Glutamatergic neuron (in vitro differentiated cells): ENCODE results near the gene BTBD1. TPM values are rescaled to one million over a fixed set of nuclear protein-coding genes. Genes with fewer than 3 reads are reported as not detected.

Experiments
- DNase-seq: peaks from one replicate; pipeline ENCODE4 v3.0.0; 2022
- H3K27ac Mint-ChIP-seq: one replicate; pipeline ENCODE4 v1.8.0; 2020; ENCODE audit warnings: mild to moderate bottlenecking, mixed read lengths, inconsistent platforms; ENCODE audit not compliant: unreplicated experiment
- H3K27me3 Mint-ChIP-seq: one replicate; pipeline ENCODE4 v1.8.0; 2020; ENCODE audit warnings: mild to moderate bottlenecking, moderate library complexity, mixed read lengths, inconsistent platforms; ENCODE audit not compliant: unreplicated experiment
- H3K36me3 Mint-ChIP-seq: one replicate; pipeline ENCODE4 v1.8.0; 2020; ENCODE audit warnings: mild to moderate bottlenecking, mixed read lengths, inconsistent platforms; ENCODE audit not compliant: unreplicated experiment
- H3K4me1 Mint-ChIP-seq: one replicate; pipeline ENCODE4 v1.8.0; 2020; ENCODE audit warnings: mild to moderate bottlenecking, low read depth, mixed read lengths, inconsistent platforms; ENCODE audit not compliant: unreplicated experiment
- H3K4me3 Mint-ChIP-seq: one replicate; pipeline ENCODE4 v1.8.0; 2020; ENCODE audit warnings: mild to moderate bottlenecking, mixed read lengths, inconsistent platforms; ENCODE audit not compliant: unreplicated experiment
- H3K9me3 Mint-ChIP-seq: one replicate; pipeline ENCODE4 v1.8.0; 2020; ENCODE audit warnings: mild to moderate bottlenecking, moderate library complexity, mixed read lengths, inconsistent platforms; ENCODE audit not compliant: unreplicated experiment
- microRNA-seq: library from miRNA; unstranded; fragments of <30 nt; microRNA quantifications from one replicate; pipeline ENCODE4, GENCODE V29; 2020; ENCODE audit not compliant: unreplicated experiment
- total RNA-seq: library from RNA; stranded (reverse); fragmentation: NEBNext Ultra II Directional; extraction: Animal tissue kit (Norgen Biotek cat#: 25700); gene quantifications from one replicate; pipeline ENCODE4 v1.2.1, GENCODE V29; 2021; ENCODE audit not compliant: unreplicated experiment
- TF ChIP-seq, protein P1 (sequence below): fragments of 200-600 bp; sonication (generic); IDR thresholded peaks from one replicate; pipeline ENCODE4 v1.5.0; 2021; ENCODE audit not compliant: partially characterized antibody, unreplicated experiment

The BTBD1 gene
- total RNA-seq, 1 donor from 2014 or later, result 41.9 TPM

DNA sequence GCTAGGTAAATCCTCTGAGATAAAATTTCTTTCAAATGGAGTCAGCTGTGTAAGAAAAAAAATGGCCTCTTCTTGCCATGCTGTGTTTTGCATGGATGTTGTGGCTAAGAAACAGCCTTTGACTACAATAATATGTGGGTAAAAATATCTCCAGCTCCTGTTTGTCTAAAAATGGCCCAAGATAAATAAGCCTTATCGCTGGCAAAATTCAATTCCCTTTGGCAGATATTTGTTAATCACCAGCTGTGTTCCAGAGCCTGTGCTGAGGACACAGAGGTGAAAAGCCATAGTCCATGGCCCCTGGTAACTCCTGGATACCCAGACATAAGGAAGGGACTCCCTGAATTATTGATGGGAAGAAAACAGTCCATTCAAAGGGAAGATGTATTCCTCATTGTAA, 96.4 kb downstream of the BTBD1 start:
- no peaks in the 10 kb centered on the region for H3K9me3 Mint-ChIP-seq
- TF ChIP-seq, protein P1, sequence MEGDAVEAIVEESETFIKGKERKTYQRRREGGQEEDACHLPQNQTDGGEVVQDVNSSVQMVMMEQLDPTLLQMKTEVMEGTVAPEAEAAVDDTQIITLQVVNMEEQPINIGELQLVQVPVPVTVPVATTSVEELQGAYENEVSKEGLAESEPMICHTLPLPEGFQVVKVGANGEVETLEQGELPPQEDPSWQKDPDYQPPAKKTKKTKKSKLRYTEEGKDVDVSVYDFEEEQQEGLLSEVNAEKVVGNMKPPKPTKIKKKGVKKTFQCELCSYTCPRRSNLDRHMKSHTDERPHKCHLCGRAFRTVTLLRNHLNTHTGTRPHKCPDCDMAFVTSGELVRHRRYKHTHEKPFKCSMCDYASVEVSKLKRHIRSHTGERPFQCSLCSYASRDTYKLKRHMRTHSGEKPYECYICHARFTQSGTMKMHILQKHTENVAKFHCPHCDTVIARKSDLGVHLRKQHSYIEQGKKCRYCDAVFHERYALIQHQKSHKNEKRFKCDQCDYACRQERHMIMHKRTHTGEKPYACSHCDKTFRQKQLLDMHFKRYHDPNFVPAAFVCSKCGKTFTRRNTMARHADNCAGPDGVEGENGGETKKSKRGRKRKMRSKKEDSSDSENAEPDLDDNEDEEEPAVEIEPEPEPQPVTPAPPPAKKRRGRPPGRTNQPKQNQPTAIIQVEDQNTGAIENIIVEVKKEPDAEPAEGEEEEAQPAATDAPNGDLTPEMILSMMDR, result no peak

DNA sequence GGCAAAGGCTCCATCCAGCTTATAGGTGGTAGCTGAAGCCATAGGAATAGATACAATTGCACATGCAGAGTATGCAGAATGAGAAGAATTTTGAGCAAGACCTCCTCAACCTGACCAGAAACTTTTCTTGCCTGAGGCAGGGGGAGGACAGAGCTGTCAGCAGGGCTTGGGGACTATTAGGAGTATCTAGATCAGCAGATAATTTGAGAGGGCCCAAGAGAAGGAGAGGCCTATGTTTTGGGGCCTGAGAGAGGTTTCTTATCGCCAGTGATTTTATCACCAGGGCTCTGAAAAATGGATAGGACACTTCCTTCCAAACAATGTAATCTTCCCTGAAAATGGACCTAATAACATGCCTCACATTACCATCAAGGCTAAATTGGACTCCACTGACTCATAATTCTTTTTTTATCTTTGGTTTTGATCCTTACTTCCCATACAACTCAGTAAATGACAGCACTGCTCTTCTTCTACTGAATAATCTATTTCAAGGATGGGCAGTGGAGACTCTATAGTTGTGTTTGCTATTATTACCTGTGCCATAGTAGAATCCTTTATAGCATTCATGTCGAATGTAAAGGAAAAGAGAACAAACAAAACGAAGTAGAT, 96.9 kb downstream of the BTBD1 start:
- Mint-ChIP-seq H3K4me1 (no peaks in the 10 kb centered on the region), H3K4me3 (no peak overlapping the region), H3K9me3 (no peaks in the 10 kb centered on the region), H3K27ac (no peak overlapping the region), H3K27me3 (no peaks in the 10 kb centered on the region), H3K36me3 (no peaks in the 10 kb centered on the region)
- TF ChIP-seq, protein P1, result no peak
- DNase-seq, result no peak

More for the DNA sequence above, 96.4 kb downstream of the BTBD1 start:
- H3K4me1 Mint-ChIP-seq, result no peaks in the 10 kb centered on the region
- no peaks in the 10 kb centered on the region for H3K36me3 Mint-ChIP-seq
- no peak overlapping the region for H3K4me3 Mint-ChIP-seq
- no peaks in the 10 kb centered on the region for H3K27me3 Mint-ChIP-seq
- DNase-seq, result no peak
- H3K27ac Mint-ChIP-seq, result no peak overlapping the region

DNA sequence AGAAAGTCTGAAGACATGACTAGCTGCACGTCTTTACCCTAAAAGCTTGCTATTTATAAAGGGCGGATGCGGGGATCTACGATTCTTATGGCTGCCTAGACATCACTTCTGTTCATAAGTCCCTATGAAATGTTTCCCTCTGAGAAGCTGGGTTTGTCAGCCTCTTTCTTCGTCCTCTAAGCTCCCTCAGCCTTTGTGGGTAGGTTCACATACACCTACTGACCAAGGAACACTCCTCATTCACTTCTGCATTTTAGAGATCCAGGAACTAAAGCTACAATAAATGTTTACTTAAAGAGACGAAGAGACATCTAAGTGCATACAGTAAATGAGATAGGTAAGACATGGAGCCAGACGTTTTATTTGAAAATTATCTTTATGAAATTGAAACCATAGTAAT, 97.7 kb downstream of the BTBD1 start:
- H3K36me3 Mint-ChIP-seq, result no peaks in the 10 kb centered on the region
- H3K4me1 Mint-ChIP-seq, result no peaks in the 10 kb centered on the region
- no peak overlapping the region for H3K4me3 Mint-ChIP-seq
- no peaks in the 10 kb centered on the region for H3K9me3 Mint-ChIP-seq
- TF ChIP-seq, protein P1, result no peak
- DNase-seq, result no peak
- no peaks in the 10 kb centered on the region for H3K27me3 Mint-ChIP-seq
- H3K27ac Mint-ChIP-seq, result no peak overlapping the region

DNA sequence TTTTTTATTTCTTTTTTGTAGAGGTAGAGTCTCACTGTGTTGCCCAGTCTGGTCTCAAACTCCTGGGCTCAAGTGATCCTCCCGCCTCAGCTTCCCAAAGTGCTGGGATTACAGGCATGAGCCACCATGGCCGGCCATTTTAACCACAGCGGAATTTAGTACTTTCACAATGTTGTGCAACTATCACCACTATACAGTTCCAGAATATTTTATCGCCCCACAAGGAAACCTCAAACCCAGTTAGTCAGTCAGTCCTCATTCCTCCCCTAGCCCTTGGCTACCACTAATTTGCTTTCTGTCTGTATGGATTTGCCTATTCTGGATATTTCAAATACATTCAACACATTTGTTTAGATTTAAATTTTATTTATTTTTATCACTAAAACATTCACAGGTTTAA, 99.0 kb downstream of the BTBD1 start:
- Mint-ChIP-seq H3K9me3 (no peaks in the 10 kb centered on the region), H3K4me1 (no peaks in the 10 kb centered on the region), H3K36me3 (no peaks in the 10 kb centered on the region), H3K27ac (no peak overlapping the region), H3K4me3 (no peak overlapping the region), H3K27me3 (no peaks in the 10 kb centered on the region)
- TF ChIP-seq, protein P1, result no peak
- DNase-seq, result no peak

DNA sequence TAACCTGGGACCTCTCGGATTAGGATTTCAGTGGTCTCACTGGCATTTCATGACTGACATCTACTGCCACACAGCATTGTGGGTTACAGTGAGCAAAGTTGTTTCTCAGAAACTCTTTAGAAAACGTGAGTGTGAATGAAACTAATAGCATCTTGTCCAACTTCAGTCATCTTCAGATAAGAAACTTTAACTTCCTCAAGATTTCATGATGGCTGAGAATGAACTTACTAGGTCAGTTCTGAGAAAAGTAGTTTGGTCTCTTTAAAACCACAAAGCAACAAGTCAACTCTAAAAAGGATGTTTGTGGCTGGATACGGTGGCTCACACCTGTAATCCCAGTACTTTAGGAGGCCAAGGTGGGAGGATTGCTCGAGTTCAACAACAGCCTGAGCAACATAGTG, 100.4 kb downstream of the BTBD1 start:
- TF ChIP-seq, protein P1, result no peak
- Mint-ChIP-seq H3K4me3 (no peak overlapping the region), H3K27me3 (no peaks in the 10 kb centered on the region), H3K9me3 (no peaks in the 10 kb centered on the region), H3K36me3 (no peaks in the 10 kb centered on the region), H3K27ac (no peak overlapping the region), H3K4me1 (no peaks in the 10 kb centered on the region)
- DNase-seq, result no peak

Small RNA genes within 50 kb of the gene (microRNA-seq; reads per million reads assigned to microRNA genes)
- gene MIR4515, result 15.0 reads per million, percentile 55 among the genes with 10 or more reads in this experiment

Other genes with a start within 250 kb of the BTBD1 start
- 32.6 TPM for gene HOMER2, start 114.5 kb downstream of the BTBD1 start, total RNA-seq
- 38.2 TPM for gene RAMAC, start 81.0 kb downstream of the BTBD1 start, total RNA-seq
- gene C15orf40, start 55.6 kb downstream of the BTBD1 start, total RNA-seq, result 29.6 TPM
- gene TM6SF1, start 40.4 kb upstream of the BTBD1 start, total RNA-seq, result not detected
- 130 TPM for gene HDGFL3, start 140.6 kb upstream of the BTBD1 start, total RNA-seq
- 1.1 TPM for gene BNC1, start 217.4 kb upstream of the BTBD1 start, total RNA-seq